Measurements from ENCODE around the gene GINS2.

- TF ChIP-seq, protein P1, sequence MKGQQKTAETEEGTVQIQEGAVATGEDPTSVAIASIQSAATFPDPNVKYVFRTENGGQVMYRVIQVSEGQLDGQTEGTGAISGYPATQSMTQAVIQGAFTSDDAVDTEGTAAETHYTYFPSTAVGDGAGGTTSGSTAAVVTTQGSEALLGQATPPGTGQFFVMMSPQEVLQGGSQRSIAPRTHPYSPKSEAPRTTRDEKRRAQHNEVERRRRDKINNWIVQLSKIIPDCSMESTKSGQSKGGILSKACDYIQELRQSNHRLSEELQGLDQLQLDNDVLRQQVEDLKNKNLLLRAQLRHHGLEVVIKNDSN (CRISPR knock-in tag; IDR thresholded peaks at IDR 0.05): no peak
- TF ChIP-seq, protein P2, sequence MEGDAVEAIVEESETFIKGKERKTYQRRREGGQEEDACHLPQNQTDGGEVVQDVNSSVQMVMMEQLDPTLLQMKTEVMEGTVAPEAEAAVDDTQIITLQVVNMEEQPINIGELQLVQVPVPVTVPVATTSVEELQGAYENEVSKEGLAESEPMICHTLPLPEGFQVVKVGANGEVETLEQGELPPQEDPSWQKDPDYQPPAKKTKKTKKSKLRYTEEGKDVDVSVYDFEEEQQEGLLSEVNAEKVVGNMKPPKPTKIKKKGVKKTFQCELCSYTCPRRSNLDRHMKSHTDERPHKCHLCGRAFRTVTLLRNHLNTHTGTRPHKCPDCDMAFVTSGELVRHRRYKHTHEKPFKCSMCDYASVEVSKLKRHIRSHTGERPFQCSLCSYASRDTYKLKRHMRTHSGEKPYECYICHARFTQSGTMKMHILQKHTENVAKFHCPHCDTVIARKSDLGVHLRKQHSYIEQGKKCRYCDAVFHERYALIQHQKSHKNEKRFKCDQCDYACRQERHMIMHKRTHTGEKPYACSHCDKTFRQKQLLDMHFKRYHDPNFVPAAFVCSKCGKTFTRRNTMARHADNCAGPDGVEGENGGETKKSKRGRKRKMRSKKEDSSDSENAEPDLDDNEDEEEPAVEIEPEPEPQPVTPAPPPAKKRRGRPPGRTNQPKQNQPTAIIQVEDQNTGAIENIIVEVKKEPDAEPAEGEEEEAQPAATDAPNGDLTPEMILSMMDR (IDR thresholded peaks at IDR 0.05): no peak
Measured at GRCh38 chr16:85667841-85668413, 20.8 kb downstream of the GINS2 start.
